HEK293T (cell line): ENCODE data around the gene SOX13.

Source experiments
- CTCF ChIA-PET: fragments of 350-600 bp; formaldehyde crosslinking; extraction: SDS; loops from one replicate; lab custom pipeline; 2021; ENCODE audit warnings: antibody characterized with exemption, inconsistent platforms; lab: Yijun Ruan, JAX
- POLR2A ChIA-PET: fragments of 350-600 bp; formaldehyde crosslinking; extraction: SDS; loops from one replicate; lab custom pipeline; 2020; ENCODE audit warnings: antibody characterized with exemption, inconsistent platforms; lab: Yijun Ruan, JAX
- DNase-seq: peaks from one replicate; pipeline ENCODE4 v3.0.0; 2012; ENCODE audit warnings: mixed read lengths; ENCODE audit errors: extremely low spot score
- ARNT ChIP-seq: fragments of 450-650 bp; IDR thresholded peaks from 2 replicates; pipeline ENCODE4 v1.6.1; 2017; ENCODE audit warnings: mild to moderate bottlenecking
- BHLHE40 ChIP-seq: fragments of 450-650 bp; IDR thresholded peaks from 2 replicates; pipeline ENCODE4 v1.6.1; 2016; ENCODE audit warnings: mild to moderate bottlenecking, moderate library complexity, borderline replicate concordance
- CTBP1 ChIP-seq: fragments of 450-650 bp; IDR thresholded peaks from 2 replicates; pipeline ENCODE4 v1.6.1; 2016; ENCODE audit warnings: borderline replicate concordance
- ELF4 ChIP-seq: fragments of 450-650 bp; IDR thresholded peaks from 2 replicates; pipeline ENCODE4 v1.6.1; 2017; ENCODE audit warnings: antibody characterized with exemption
- FOXA1 ChIP-seq: fragments of 450-650 bp; IDR thresholded peaks from 2 replicates; pipeline ENCODE4 v1.6.1; 2016; ENCODE audit warnings: mild to moderate bottlenecking
- FOXK2 ChIP-seq: fragments of 450-650 bp; IDR thresholded peaks from 2 replicates; pipeline ENCODE4 v1.6.1; 2016; ENCODE audit warnings: mild to moderate bottlenecking
- FOXM1 ChIP-seq: fragments of 450-650 bp; IDR thresholded peaks from 2 replicates; pipeline ENCODE4 v1.6.1; 2017; ENCODE audit warnings: mild to moderate bottlenecking, borderline replicate concordance
- HDGF ChIP-seq: fragments of 450-650 bp; IDR thresholded peaks from 2 replicates; pipeline ENCODE4 v1.6.1; 2017; ENCODE audit warnings: antibody characterized with exemption, borderline replicate concordance
- L3MBTL2 ChIP-seq: fragments of 450-650 bp; conservative IDR thresholded peaks from 2 replicates; pipeline ENCODE4 v1.6.1; 2016; ENCODE audit warnings: mild to moderate bottlenecking
- LEF1 ChIP-seq: fragments of 450-650 bp; IDR thresholded peaks from 2 replicates; pipeline ENCODE4 v1.6.1; 2017; ENCODE audit warnings: mild to moderate bottlenecking, borderline replicate concordance
- NFRKB ChIP-seq: fragments of 450-650 bp; IDR thresholded peaks from 2 replicates; pipeline ENCODE4 v1.6.1; 2016; ENCODE audit warnings: mild to moderate bottlenecking, moderate library complexity
- SP1 ChIP-seq: fragments of 450-650 bp; IDR thresholded peaks from 2 replicates; pipeline ENCODE4 v1.6.1; 2017
- SUZ12 ChIP-seq: fragments of 450-650 bp; IDR thresholded peaks from 2 replicates; pipeline ENCODE4 v1.6.1; 2016; ENCODE audit warnings: mild to moderate bottlenecking
- TARDBP ChIP-seq: fragments of 450-650 bp; IDR thresholded peaks from 2 replicates; pipeline ENCODE4 v1.6.1; 2016
- ZNF384 ChIP-seq: fragments of 450-650 bp; IDR thresholded peaks from 2 replicates; pipeline ENCODE4 v1.6.1; 2016
- TF ChIP-seq, protein P1 (sequence below): fragments of 450-650 bp; IDR thresholded peaks from 2 replicates; pipeline ENCODE4 v1.6.1; 2016

Gene SOX13

DNA sequence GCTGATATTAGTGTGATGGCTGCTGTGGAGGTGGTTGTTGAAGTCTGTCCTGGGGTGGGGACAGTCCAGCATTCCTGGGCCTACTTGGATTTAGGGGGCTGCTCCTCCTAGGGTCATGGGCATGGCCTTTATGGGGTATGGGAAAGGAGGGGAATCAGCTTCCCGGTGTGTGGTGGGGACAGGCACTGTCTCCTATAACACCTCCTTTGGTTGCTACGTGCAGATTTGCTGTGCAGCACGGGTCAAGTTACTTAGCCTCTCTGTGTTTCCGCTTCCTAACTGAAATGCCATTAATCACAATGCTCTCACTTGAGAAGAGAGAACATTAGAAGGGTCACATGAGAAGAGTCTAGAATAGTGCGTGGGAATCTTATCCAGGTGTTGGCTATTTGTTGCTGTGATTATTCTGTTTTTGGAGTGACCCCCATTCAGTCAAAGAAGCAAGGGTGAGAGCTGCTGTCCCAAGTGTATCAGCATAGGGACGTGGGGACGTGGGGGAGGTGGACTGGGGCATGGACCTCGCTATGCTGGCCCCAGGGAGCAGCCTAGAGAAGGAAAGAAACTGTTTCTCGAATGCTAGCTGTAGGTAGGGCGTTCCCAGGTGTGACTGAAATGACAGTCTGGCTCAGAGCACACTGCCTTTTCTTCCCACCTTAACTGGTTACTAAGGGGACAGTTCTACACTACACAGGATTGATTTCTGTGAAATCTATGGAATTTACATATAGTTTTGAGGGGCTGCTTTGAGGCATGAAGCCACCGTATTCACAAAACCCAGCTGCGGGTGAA is 19.9 kb downstream of the SOX13 start:
- TF ChIP-seq SP1 (no peak), CTBP1 (no peak), NFRKB (no peak), L3MBTL2 (no peak), LEF1 (no peak), FOXM1 (no peak), ZNF384 (no peak)

DNA sequence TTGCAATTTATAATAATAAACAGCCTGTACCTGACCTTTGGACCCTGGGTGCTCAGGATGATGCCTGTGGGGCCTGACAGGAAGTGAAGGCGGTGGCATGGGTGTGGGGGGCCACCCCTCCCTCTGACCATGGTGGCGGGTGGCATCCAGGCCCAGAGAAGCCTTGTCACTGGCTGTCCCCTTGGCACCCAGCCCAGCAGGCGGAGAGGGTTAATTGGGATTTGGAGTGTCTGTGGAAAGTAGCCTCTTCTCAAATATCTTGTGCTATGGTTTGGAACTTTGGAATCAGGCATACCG is 20.5 kb downstream of the SOX13 start:
- no peak for TF ChIP-seq ZNF384
- TF ChIP-seq TARDBP: no peak
- no peak for TF ChIP-seq HDGF
- TF ChIP-seq CTBP1: no peak
- TF ChIP-seq NFRKB: no peak
- TF ChIP-seq SP1: no peak
- no peak for TF ChIP-seq FOXM1
- no peak for TF ChIP-seq LEF1
- no peak for TF ChIP-seq BHLHE40
- TF ChIP-seq ARNT: no peak
- TF ChIP-seq, protein P1, sequence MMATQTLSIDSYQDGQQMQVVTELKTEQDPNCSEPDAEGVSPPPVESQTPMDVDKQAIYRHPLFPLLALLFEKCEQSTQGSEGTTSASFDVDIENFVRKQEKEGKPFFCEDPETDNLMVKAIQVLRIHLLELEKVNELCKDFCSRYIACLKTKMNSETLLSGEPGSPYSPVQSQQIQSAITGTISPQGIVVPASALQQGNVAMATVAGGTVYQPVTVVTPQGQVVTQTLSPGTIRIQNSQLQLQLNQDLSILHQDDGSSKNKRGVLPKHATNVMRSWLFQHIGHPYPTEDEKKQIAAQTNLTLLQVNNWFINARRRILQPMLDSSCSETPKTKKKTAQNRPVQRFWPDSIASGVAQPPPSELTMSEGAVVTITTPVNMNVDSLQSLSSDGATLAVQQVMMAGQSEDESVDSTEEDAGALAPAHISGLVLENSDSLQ: no peak
- TF ChIP-seq FOXA1: no peak
- TF ChIP-seq ELF4: no peak
- TF ChIP-seq FOXK2: no peak
- no peak for TF ChIP-seq L3MBTL2
- TF ChIP-seq SUZ12: no peak
- ChIA-PET POLR2A (no interaction called here), CTCF (no interaction called here)
- DNase-seq: no peak

More for the DNA sequence above, 19.9 kb downstream of the SOX13 start:
- DNase-seq: no peak
- ChIA-PET POLR2A (no interaction called here), CTCF (no interaction called here)

DNA sequence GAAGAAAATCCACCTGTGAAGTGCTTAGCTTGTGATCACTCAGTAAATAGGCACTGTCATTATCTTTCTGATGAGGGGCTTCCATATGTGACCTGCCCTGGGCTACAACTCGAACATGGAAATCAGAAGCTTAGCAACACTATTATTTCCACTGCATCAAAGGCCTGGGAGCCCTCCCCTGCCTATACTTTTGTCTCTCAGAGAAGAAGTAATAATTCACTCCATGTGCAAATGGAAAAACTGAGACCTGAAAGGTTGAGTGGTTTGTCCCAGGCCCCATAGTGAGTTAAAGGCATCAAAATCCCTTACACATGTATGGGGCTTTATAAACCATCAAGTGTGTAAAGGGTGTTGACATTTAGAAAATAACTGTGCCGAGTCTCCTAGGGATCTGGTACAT is 20.9 kb downstream of the SOX13 start:
- DNase-seq: no peak
- ChIA-PET POLR2A (no interaction called here), CTCF (no interaction called here)
- TF ChIP-seq LEF1 (no peak), HDGF (no peak), SUZ12 (no peak), NFRKB (no peak), L3MBTL2 (no peak), SP1 (no peak), CTBP1 (no peak), FOXM1 (no peak), FOXA1 (no peak), FOXK2 (no peak), ELF4 (no peak), BHLHE40 (no peak), TARDBP (no peak), ARNT (no peak), ZNF384 (no peak)
- TF ChIP-seq, protein P1: no peak

DNA sequence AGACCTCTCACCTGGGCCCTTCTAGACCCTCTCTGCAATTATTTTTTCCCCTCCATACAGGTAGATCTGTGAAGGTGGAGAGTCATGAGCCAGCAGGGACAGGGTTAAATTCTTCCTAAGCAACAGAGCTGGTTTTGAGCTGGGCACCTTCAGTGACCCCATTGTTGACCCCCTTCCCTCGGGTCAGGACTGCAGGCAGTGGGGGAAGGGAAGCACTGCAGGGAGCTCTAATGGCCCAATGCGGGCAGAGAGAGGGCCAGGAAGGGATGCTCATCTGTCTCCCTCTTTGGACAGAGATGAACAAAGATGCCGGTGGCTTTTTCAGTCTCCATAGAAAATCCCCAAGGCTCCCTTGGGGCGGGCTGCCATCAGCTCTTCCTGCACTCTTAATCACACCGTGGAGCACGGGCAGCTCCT is 21.4 kb downstream of the SOX13 start:
- DNase-seq: no peak
- no peak for TF ChIP-seq FOXM1
- TF ChIP-seq ZNF384: no peak
- TF ChIP-seq FOXA1: no peak
- TF ChIP-seq ELF4: no peak
- no peak for TF ChIP-seq FOXK2
- no peak for TF ChIP-seq HDGF
- no peak for TF ChIP-seq TARDBP
- no peak for TF ChIP-seq LEF1
- TF ChIP-seq CTBP1: no peak
- no peak for TF ChIP-seq NFRKB
- no peak for TF ChIP-seq L3MBTL2
- no peak for TF ChIP-seq ARNT
- no peak for TF ChIP-seq SUZ12
- no peak for TF ChIP-seq SP1
- TF ChIP-seq, protein P1: no peak
- CTCF ChIA-PET: no interaction called here
- POLR2A ChIA-PET: no interaction called here

DNA sequence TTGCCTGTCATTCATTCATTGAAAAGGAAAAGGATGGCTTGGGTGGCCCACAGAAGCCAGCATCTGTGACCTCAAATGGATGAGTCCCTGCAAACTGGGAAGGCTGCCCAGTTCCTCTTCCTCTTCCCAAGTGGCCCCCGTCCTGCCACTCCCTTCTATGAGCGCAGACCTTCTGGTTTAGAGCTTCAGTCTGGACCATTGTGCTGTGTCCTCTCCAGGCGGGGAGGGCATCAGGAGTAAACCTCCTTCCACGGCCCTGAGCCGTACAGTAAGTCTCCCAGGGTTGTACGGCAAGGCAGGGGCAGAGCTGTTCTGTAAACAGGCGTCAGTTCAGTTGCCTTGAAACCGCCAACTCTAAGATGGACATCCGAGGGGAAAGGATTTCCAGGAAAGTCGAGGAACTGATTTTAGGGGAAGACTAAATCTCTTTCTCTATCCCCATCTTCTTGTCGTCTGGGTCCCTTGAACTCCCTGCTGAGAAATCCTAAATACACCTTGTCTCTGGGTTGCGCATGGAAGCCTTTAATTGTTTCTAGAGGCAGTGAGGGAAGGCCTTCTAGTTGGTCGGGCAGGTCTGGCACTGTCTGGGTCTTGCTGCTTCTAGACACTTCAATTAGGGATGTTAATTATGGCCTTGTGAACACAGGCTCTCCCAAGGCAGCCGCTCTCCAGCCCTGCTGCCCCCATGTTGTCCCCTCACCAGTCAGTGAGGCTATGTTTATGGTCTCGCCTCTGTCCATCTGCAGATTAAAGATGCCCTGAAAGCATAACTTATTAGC is 22.1 kb downstream of the SOX13 start:
- TF ChIP-seq FOXK2: no peak
- no peak for TF ChIP-seq SP1
- TF ChIP-seq SUZ12: no peak
- no peak for TF ChIP-seq ZNF384
- no peak for TF ChIP-seq CTBP1
- no peak for TF ChIP-seq L3MBTL2
- TF ChIP-seq FOXM1: no peak
- TF ChIP-seq, protein P1: no peak
- TF ChIP-seq TARDBP: no peak
- no peak for DNase-seq
- CTCF ChIA-PET: no interaction called here
- POLR2A ChIA-PET: no interaction called here
